ENCODE measurements around the gene NTN3. TPM values are rescaled to one million over a fixed set of nuclear protein-coding genes. Genes with fewer than 3 reads are reported as not detected.

Gene NTN3
- total and polyA plus RNA-seq, 2 donors from 2014 or later: 0.28 TPM; not detected in 1

GRCh38 chr16:2429034-2429770, 41.9 kb upstream of the NTN3 start, which contains the start of gene CCNF:
Gene CCNF (plus strand): TSS chr16:2429447. CDS start chr16:2429482, 35 bp downstream.
- FAIRE-seq (no peak), DNase-seq (peak; percentile 98 to 99 (median 99))
- no peak for TF ChIP-seq CTCF (IDR thresholded peaks at IDR 0.05; ENCODE audit: borderline replicate concordance, extremely low read depth, insufficient read depth)
- Histone ChIP-seq H3K9me3 (ENCODE audit: control insufficient read depth in 2 of 3, insufficient read depth in 1 of 3, low read length in 3 of 3) (no peaks in the 10 kb centered on the region), H3K36me3 (ENCODE audit: control insufficient read depth in 2 of 3, insufficient read depth in 3 of 3, low read length in 3 of 3) (peaks cover 0 to 3% (median 0%) of the 10 kb centered on the region in 3 donors), H3K4me1 (ENCODE audit: control insufficient read depth in 2 of 3, insufficient read depth in 2 of 3, low read depth in 1 of 3, low read length in 3 of 3) (peaks cover 0 to 14% (median 9%) of the 10 kb centered on the region in 3 donors), H3K27me3 (ENCODE audit: control insufficient read depth, insufficient read depth, low read length) (no peaks in the 10 kb centered on the region), H3K27ac (ENCODE audit: low read depth in 2 of 2, low read length in 2 of 2) (peak within 1 kb of the TSS; percentile 32 to 43), H3K9ac (ENCODE audit: low read length in 3 of 3) (peak within 1 kb of the TSS; percentile 29 to 61 (median 60)), H3K4me3 (ENCODE audit: low read length in 3 of 3) (peak within 1 kb of the TSS; percentile 59 to 77 (median 71))
- intact Hi-C loops (cut with DNase I): no loop called here

- no peak for FAIRE-seq
- Histone ChIP-seq H3K36me3 (ENCODE audit: control insufficient read depth in 2 of 3, insufficient read depth in 3 of 3, low read length in 3 of 3) (peaks cover 0 to 3% (median 0%) of the 10 kb centered on the region in 3 donors), H3K4me3 (ENCODE audit: low read length in 3 of 3) (peak overlapping the region; percentile 56 to 59 (median 58)), H3K9me3 (ENCODE audit: control insufficient read depth in 2 of 3, insufficient read depth in 1 of 3, low read length in 3 of 3) (no peaks in the 10 kb centered on the region), H3K4me1 (ENCODE audit: control insufficient read depth in 2 of 3, insufficient read depth in 2 of 3, low read depth in 1 of 3, low read length in 3 of 3) (peaks cover 0 to 14% (median 9%) of the 10 kb centered on the region in 3 donors), H3K27ac (ENCODE audit: low read depth in 2 of 2, low read length in 2 of 2) (no peak overlapping the region), H3K27me3 (ENCODE audit: control insufficient read depth, insufficient read depth, low read length) (no peaks in the 10 kb centered on the region), H3K9ac (ENCODE audit: low read length in 3 of 3) (peak overlapping the region; percentile 23 to 61 (median 60))
- intact Hi-C loops (cut with DNase I): no loop called here
- DNase-seq: peak in 3 of 5 donors; percentile 42 to 60 (median 42)
- no peak for TF ChIP-seq CTCF (IDR thresholded peaks at IDR 0.05; ENCODE audit: borderline replicate concordance, extremely low read depth, insufficient read depth)
Measured at GRCh38 chr16:2429771-2430663, 41.1 kb upstream of the NTN3 start.

GRCh38 chr16:2432286-2432685, 38.8 kb upstream of the NTN3 start:
- Histone ChIP-seq H3K27me3 (ENCODE audit: control insufficient read depth, insufficient read depth, low read length) (no peaks in the 10 kb centered on the region), H3K27ac (ENCODE audit: low read depth in 2 of 2, low read length in 2 of 2) (no peak overlapping the region), H3K4me3 (ENCODE audit: low read length in 3 of 3) (no peak overlapping the region), H3K9ac (ENCODE audit: low read length in 3 of 3) (no peak overlapping the region), H3K4me1 (ENCODE audit: control insufficient read depth in 2 of 3, insufficient read depth in 2 of 3, low read depth in 1 of 3, low read length in 3 of 3) (peaks cover 0 to 14% (median 9%) of the 10 kb centered on the region in 3 donors), H3K36me3 (ENCODE audit: control insufficient read depth in 2 of 3, insufficient read depth in 3 of 3, low read length in 3 of 3) (peaks cover 0 to 4% (median 3%) of the 10 kb centered on the region in 3 donors), H3K9me3 (ENCODE audit: control insufficient read depth in 2 of 3, insufficient read depth in 1 of 3, low read length in 3 of 3) (no peaks in the 10 kb centered on the region)
- intact Hi-C loops (cut with DNase I): no loop called here
- TF ChIP-seq CTCF (IDR thresholded peaks at IDR 0.05; ENCODE audit: borderline replicate concordance, extremely low read depth, insufficient read depth): no peak
- DNase-seq (no peak), FAIRE-seq (no peak)

Measured in kidney (tissue), 14 donors.